H54 (cell line): ENCODE results near the gene IVD.

Experiments
- DNase-seq: peaks from one replicate; pipeline ENCODE4 v3.0.0; 2011; ENCODE audit warnings: low spot score, mixed read lengths; ENCODE audit not compliant: insufficient read length
- FAIRE-seq: peaks from 3 replicates; lab custom pipeline; 2011; peaks lifted over from hg19 to GRCh38; lab: Jason Lieb, UNC
- POLR2A ChIP-seq: IDR thresholded peaks from 2 replicates; pipeline ENCODE4 v1.6.1; 2011; ENCODE audit warnings: low read depth, mild to moderate bottlenecking, low read length

IVD gene

GRCh38 chr15:40435023-40435709 lies 29.6 kb downstream of the IVD start:
- no peak for DNase-seq
- no peak for FAIRE-seq
- TF ChIP-seq POLR2A = no peak

DNA sequence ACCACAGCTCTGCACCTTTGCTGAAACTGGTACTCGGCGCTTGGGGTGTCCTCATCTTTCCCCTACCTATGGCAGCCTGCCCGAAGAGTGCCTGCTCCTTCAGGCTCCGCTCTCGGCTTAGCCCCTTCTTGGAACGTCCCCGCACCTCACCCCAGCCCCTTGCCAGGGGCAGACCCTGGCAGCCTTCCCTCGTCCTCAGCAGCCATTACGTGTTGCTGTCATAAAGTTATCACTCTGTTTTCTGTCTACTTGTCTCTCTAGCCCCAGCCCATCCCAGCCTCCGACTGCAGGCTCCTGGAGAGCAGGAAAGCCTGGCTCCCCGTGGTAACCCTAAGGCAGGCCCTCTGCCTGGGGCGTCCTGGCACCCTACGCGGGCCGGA lies 30.1 kb downstream of the IVD start:
- DNase-seq (no peak), FAIRE-seq (no peak)
- no peak for TF ChIP-seq POLR2A

DNA sequence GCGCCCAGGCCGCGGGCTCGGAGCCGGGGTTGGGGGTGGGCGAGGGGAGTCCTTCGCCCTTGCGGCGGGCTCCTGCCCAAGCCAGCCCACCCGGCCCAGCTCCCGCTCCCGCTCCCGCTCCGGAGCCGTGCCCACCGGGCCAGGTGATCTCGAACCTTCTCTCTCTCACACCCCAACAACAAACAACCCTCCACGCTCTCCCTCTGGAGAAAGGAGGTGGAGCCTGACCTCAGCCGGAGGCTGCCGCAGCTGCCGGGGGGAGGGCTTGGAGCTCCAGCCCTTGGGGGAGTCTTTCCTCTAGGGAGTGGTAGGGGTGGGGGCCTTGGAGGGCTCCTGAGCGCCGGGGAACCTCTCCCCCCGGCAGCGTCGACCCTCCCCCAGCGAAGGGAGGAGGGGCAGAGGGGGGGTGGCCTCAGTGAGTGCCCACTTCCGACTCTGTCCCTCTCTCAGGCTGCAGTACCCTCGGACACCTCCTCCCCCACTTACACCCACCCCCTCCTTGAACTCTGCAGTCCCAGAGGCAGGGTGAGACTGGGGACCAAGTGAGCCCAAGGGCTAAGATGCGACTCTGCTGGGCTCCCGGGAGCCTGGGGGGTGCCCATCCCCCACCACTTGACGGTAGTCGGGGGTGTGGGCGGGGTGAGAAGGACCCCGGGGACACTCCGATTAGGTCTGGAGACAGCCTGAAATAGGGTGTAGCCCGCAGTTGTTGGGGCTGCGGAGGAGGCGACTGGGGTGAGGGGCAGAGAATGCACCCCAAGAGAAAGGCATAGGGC lies 30.7 kb downstream of the IVD start:
- FAIRE-seq = no peak

GRCh38 chr15:40436892-40437751 lies 31.5 kb downstream of the IVD start:
- FAIRE-seq (no peak), DNase-seq (no peak)
- no peak for TF ChIP-seq POLR2A

More for the DNA sequence above, 30.7 kb downstream of the IVD start:
- no peak for DNase-seq
- TF ChIP-seq POLR2A = no peak

DNA sequence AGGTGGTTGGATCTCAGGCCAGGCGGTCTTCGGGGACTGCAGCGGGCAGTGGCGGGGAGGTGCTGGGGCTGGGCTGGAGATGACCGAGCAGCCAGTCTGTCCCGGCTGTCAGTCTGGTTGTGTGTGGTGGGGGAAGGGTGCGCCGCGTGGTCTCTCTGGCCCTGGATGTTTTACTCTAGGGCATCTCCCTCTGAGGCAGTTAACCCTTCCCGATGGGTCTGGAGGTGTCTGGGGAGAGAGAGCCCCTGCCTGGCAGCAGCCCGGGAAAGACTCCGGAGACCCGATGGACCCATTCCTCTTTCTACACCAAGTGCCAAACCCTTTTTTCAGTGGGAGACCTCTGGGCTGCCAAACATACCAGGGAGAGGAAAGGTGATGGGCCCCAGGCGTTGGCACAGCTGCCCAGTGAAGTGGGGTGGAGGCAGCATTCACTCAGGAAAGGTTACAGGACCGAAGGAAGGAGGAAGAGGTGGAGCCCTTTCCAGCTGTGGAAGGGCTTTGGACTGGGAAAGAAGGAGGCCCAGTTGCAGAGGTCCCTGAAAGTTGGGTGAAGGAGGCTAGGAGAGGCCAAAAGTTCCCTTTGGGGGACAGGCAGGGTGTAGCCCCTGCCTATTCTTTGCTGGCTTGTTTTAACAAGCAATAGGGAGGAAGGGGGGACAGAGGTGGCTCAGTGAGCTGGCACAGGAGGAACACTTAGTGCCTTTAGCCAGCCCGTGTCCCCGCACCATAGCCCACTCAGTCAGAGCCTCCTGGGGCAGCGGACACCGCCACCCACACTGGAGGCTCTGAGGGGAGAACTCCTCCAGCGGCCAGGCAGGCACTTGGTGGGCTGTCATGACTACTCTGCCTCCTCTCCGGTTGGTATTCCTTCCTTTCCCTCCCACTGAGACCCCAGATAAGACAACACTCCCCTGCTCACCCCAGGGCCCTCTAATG lies 32.4 kb downstream of the IVD start:
- DNase-seq = no peak
- FAIRE-seq = no peak
- no peak for TF ChIP-seq POLR2A

DNA sequence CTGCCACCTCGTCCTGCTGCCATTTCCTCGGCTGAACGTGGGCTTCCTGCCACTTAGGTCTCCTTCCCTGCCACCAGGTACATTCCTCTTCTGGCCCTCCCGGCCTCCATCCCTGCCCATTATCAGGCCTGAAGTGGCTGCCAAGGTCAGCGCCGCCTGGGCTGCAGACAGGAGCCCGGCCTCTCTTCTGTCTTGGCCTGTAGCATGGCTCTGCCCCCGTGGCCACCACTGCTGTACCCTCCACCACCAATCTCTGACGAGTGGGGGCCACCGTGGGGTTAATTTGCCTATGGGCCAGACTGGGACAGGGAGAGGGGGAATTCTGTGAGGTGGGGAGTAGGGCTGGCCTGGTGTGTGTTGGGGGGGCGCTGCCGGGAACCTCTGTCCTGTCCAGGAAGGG lies 33.1 kb downstream of the IVD start:
- no peak for TF ChIP-seq POLR2A
- FAIRE-seq = no peak
- DNase-seq = no peak

GRCh38 chr15:40439461-40439959 lies 33.9 kb downstream of the IVD start:
- FAIRE-seq (no peak), DNase-seq (no peak)
- no peak for TF ChIP-seq POLR2A

- no peak for FAIRE-seq
- peak; percentile 84 for DNase-seq
These were observed 34.6 kb downstream of the IVD start for GRCh38 chr15:40439960-40440742.

DNA sequence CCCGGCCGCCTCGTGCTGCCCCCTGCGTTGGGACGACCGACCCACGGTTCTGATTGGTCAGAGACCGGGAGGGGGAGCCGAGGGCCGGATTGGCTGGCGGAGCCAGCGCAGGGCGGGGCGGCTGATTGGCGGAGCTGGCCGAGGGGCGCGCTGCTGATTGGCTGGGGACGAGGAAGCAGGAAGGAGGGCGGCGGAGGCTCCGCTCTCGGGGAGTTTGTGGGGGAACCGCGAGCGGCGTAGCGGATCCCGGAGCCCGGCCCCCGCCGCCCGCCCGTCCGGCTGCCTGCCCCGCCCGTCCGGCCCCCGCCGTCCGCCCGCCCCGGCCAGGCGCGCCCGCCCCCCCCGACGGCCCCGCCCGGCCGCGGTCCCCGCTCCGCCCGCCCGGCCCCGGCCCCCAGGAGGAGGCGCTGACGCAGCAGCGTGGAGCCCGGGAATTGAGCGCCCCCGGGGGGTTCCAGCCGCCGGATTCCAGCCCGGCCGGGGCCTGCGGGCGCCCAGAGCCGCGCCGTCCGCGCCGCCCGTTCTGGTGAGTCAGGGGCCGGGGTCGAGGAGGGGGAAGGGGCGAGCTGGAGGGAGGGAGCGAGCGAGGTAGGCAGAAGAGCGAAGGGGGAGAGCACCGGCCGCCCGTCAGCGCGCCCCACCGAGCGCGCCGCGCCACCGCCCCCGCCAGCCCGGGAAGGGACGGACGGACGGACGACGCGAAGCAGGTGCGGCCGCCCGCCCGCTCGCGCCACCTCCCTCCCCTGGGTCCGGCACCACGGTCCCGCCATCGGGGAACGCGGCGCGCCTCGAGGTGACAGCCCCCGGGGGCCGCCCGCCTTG lies 35.4 kb downstream of the IVD start, which contains the start of gene BAHD1:
Gene BAHD1, plus strand, starts transcription at position 211 of the 822 bp plus-strand sequence. CDS start 17,512 bp downstream, outside the sequence.
- no peak for FAIRE-seq
- peak; percentile 100 for DNase-seq
- 0 out of 2 replicates have a peak, but pooled peaks have one; percentile 24 for TF ChIP-seq POLR2A

More at GRCh38 chr15:40439960-40440742, 34.6 kb downstream of the IVD start:
- TF ChIP-seq POLR2A = no peak

DNA sequence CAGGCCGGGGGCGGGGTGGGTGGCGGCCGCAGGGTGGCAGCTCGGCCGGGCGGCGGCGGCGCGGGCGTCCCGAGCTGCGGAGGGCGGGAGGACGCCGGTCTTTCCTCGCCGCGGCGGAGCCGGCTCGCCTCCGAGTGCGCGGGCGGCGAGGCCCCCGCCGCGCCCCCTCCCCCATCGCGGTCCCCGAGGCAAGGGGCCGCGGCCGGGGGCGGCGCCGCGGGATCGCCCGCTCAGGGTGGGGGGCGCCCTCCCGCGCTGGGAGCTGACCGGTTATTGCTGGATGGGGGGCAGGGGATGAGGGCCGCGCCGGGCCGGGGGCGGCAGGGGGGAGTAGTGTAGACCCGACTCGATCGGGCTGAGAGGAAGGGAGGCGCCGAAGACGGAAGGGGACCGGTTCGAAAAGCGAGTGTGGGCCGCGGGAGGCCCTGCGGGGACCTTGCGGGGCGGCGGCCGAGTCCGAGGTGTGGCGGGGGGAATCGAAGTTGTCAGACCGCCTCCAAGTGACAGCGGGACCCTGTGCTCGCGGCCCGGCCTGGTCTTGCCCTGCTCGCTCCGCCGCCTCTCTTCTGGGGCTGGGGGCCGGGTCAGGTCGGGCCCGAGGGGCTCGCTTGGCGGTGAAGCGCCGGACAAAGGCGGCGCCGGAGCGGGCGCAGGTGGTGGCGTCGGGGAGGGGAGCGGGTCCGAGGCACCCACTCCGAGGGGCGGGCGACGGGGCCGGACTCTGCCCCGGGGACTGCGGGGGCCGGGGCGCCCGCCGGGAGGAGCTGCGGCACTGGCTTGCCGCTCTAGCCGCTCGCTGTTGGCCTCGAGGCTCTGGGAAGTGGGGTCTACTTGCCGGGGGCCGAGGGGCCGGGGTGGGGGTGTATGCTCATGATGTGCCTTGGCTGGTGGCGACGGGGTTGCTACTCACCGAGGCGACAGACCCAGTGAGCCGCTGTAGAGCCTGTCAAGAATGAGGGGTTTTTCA lies 36.3 kb downstream of the IVD start:
- FAIRE-seq = no peak
- no peak for TF ChIP-seq POLR2A
- DNase-seq = no peak
